Measurements from ENCODE around the gene STPG3. TPM values are rescaled to one million over a fixed set of nuclear protein-coding genes. Genes with fewer than 3 reads are reported as not detected.
"Not testable (repeated sequence)": the region's sequence is repeated elsewhere in the genome, so short reads cannot be mapped to it uniquely, and the experiment has no call there.

The STPG3 gene
- total RNA-seq, 4 donors from 2014 or later = not detected

GRCh38 chr9:137240841-137241489 is 10.1 kb upstream of the STPG3 start, which contains the start of gene TUBB4B:
Gene TUBB4B, plus strand, starts transcription at chr9:137241287. Its CDS starts 74 bp downstream, at chr9:137241361.
- H3K9me3 ChIP-seq = no peaks in the 10 kb centered on the region
- peak within 1 kb of the TSS; percentile 95 to 98 (median 98) for H3K27ac ChIP-seq (replicated peaks in 1 of 4)
- WGBS = 2% methylated on average over 12 of the region's 67 CpGs
- no peaks in the 10 kb centered on the region for H3K27me3 ChIP-seq
- peaks cover 65 to 75% (median 70%) of the 10 kb centered on the region in 4 donors for H3K4me1 ChIP-seq
- TF ChIP-seq EP300 (IDR thresholded peaks at IDR 0.05) (no peak), POLR2AphosphoS5 (IDR thresholded peaks at IDR 0.05) (peak; percentile 95 to 100), POLR2A (IDR thresholded peaks at IDR 0.05; ENCODE audit: low read depth) (peak; percentile 100)
- TF ChIP-seq, protein P1, sequence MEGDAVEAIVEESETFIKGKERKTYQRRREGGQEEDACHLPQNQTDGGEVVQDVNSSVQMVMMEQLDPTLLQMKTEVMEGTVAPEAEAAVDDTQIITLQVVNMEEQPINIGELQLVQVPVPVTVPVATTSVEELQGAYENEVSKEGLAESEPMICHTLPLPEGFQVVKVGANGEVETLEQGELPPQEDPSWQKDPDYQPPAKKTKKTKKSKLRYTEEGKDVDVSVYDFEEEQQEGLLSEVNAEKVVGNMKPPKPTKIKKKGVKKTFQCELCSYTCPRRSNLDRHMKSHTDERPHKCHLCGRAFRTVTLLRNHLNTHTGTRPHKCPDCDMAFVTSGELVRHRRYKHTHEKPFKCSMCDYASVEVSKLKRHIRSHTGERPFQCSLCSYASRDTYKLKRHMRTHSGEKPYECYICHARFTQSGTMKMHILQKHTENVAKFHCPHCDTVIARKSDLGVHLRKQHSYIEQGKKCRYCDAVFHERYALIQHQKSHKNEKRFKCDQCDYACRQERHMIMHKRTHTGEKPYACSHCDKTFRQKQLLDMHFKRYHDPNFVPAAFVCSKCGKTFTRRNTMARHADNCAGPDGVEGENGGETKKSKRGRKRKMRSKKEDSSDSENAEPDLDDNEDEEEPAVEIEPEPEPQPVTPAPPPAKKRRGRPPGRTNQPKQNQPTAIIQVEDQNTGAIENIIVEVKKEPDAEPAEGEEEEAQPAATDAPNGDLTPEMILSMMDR (IDR thresholded peaks at IDR 0.05) = peak in 1 of 3 experiments; percentile 38
- H3K4me3 ChIP-seq = peak within 1 kb of the TSS; percentile 79 to 99 (median 86)
- intact Hi-C loops (cut with DNase I) = no loop called here
- peaks cover 13 to 25% (median 19%) of the 10 kb centered on the region in 4 donors for H3K36me3 ChIP-seq
- peak; percentile 100 for DNase-seq (ENCODE audit: extremely low spot score)

DNA sequence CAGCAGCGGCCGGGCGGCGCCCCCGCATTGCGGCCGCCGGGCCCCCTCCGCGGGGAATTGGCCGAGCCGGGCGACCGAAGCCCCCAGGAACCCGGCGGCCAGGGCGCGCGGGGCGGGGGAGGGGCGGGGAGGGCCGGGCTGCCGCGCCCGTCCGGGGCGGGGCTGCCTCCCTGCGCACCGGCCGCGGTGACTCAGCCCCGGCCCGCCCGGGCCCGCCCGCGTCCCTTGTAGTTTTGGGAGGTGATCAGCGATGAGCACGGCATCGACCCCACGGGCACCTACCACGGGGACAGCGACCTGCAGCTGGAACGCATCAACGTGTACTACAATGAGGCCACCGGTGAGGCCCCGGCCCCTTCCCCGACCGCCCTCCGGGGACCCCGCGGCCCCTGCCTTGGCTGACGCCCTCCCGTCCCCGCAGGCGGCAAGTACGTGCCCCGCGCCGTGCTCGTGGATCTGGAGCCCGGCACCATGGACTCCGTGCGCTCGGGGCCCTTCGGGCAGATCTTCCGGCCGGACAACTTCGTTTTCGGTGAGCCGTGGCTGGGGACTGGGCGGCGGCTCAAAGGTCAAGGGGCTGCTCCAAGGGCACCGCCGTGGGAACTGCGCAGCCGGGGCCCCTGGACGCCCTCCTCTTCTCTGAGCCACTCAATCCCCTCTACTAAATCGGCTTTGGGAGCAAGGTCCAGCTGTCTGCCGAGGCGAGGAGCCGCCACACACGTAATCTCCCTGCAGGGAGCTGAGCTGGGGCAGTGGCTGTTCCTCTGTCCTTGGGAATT is 9.4 kb upstream of the STPG3 start:
- Histone ChIP-seq H3K36me3 (peaks cover 13 to 25% (median 19%) of the 10 kb centered on the region in 4 donors), H3K9me3 (no peaks in the 10 kb centered on the region), H3K27ac (replicated peaks in 1 of 4) (peak overlapping the region; percentile 95 to 98 (median 96)), H3K4me3 (peak overlapping the region; percentile 79 to 99 (median 86)), H3K27me3 (no peaks in the 10 kb centered on the region), H3K4me1 (peaks cover 58 to 68% (median 63%) of the 10 kb centered on the region in 4 donors)
- DNase-seq (ENCODE audit: extremely low spot score) = no peak
- TF ChIP-seq EP300 (IDR thresholded peaks at IDR 0.05) (no peak), POLR2A (IDR thresholded peaks at IDR 0.05; ENCODE audit: low read depth) (no peak), POLR2AphosphoS5 (IDR thresholded peaks at IDR 0.05) (no peak)
- TF ChIP-seq, protein P1 (IDR thresholded peaks at IDR 0.05) = no peak
- WGBS = no CpG with 5 or more reads among the region's 83 CpGs
- intact Hi-C loops (cut with DNase I) = no loop called here

DNA sequence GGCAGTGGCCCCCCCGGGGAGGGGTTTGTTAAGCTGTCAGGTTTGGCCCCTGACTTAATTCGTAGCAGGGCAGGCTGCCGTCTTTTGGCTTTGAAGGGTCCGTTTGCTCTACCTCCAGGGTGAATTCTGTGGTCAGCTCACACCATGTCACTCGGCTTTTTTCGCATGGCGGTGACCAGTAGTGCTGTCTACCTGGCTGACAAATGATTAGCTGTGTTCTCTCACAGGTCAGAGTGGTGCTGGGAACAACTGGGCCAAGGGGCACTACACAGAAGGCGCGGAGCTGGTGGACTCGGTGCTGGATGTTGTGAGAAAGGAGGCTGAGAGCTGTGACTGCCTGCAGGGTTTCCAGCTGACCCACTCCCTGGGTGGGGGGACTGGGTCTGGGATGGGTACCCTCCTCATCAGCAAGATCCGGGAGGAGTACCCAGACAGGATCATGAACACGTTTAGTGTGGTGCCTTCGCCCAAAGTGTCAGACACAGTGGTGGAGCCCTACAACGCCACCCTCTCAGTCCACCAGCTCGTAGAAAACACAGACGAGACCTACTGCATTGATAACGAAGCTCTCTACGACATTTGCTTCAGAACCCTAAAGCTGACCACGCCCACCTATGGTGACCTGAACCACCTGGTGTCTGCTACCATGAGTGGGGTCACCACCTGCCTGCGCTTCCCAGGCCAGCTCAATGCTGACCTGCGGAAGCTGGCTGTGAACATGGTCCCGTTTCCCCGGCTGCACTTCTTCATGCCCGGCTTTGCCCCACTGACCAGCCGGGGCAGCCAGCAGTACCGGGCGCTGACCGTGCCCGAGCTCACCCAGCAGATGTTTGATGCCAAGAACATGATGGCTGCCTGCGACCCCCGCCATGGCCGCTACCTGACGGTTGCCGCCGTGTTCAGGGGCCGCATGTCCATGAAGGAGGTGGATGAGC is 8.6 kb upstream of the STPG3 start:
- TF ChIP-seq EP300 (IDR thresholded peaks at IDR 0.05) (no peak), POLR2AphosphoS5 (IDR thresholded peaks at IDR 0.05) (no peak), POLR2A (IDR thresholded peaks at IDR 0.05; ENCODE audit: low read depth) (no peak)
- TF ChIP-seq, protein P1 (IDR thresholded peaks at IDR 0.05) = no peak
- Histone ChIP-seq H3K9me3 (no peaks in the 10 kb centered on the region), H3K36me3 (peaks cover 13 to 25% (median 19%) of the 10 kb centered on the region in 4 donors), H3K4me1 (peaks cover 50 to 59% (median 56%) of the 10 kb centered on the region in 4 donors), H3K27ac (replicated peaks in 1 of 4) (peak overlapping the region; percentile 95 to 98 (median 96)), H3K4me3 (peak overlapping the region; percentile 79 to 99 (median 86)), H3K27me3 (no peaks in the 10 kb centered on the region)
- 67% methylated on average over 26 of the region's 36 CpGs for WGBS
- DNase-seq (ENCODE audit: extremely low spot score) = no peak
- intact Hi-C loops (cut with DNase I) = no loop called here

DNA sequence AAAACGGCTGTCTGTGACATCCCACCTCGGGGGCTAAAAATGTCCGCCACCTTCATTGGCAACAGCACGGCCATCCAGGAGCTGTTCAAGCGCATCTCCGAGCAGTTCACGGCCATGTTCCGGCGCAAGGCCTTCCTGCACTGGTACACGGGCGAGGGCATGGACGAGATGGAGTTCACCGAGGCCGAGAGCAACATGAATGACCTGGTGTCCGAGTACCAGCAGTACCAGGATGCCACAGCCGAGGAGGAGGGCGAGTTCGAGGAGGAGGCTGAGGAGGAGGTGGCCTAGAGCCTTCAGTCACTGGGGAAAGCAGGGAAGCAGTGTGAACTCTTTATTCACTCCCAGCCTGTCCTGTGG is 7.8 kb upstream of the STPG3 start:
- H3K27ac ChIP-seq (replicated peaks in 1 of 4); H3K4me3 ChIP-seq; H3K9me3 ChIP-seq; H3K27me3 ChIP-seq; intact Hi-C loops (cut with DNase I); DNase-seq (ENCODE audit: extremely low spot score): not testable (repeated sequence)
- peaks cover 43 to 52% (median 51%) of the 10 kb centered on the region in 4 donors for H3K4me1 ChIP-seq
- WGBS = 86% methylated on average over 18 of the region's 18 CpGs
- peaks cover 13 to 25% (median 19%) of the 10 kb centered on the region in 4 donors for H3K36me3 ChIP-seq
